B cell (primary cell): ENCODE results near the gene BLTP2. TPM values are rescaled to one million over a fixed set of nuclear protein-coding genes. Genes with fewer than 3 reads are reported as not detected.
"Not testable (repeated sequence)": the region's sequence is repeated elsewhere in the genome, so short reads cannot be mapped to it uniquely, and the experiment has no call there.

Experiments
- ATAC-seq: fragments of 200-7000 bp; cut with Tn5 transposase; one replicate; pipeline ENCODE4 v1.10.0; 2021; ENCODE audit warnings: low read depth, mild to moderate bottlenecking, moderate number of reproducible peaks, moderate library complexity
- CTCF ChIA-PET: fragments of 350-600 bp; sonication (Branson Sonifier 250); formaldehyde crosslinking; loops from one replicate; lab custom pipeline; 2021; ENCODE audit warnings: antibody characterized with exemption, inconsistent platforms; lab: Charles Lee
- POLR2A ChIA-PET: fragments of 350-600 bp; sonication (Branson Sonifier 250); formaldehyde crosslinking; loops from one replicate; lab custom pipeline; 2021; ENCODE audit warnings: antibody characterized with exemption; lab: Charles Lee
- DNase-seq: peaks from one replicate; pipeline ENCODE4 v3.0.0; 2013
- H2AFZ ChIP-seq: 2 replicates; pipeline ENCODE4 v1.6.1; 2012; ENCODE audit warnings: mild to moderate bottlenecking, low read depth, low read length; ENCODE audit not compliant: insufficient read depth, poor library complexity, severe bottlenecking
- H3K27ac ChIP-seq, 2 donors: 1 replicate in 1 of 2; 2 replicates in 1 of 2; pipeline ENCODE4 v1.5.1; 2012 to 2013; ENCODE audit warnings: low read length in 2 of 2, mild to moderate bottlenecking in 2 of 2, moderate library complexity in 1 of 2
- H3K27me3 ChIP-seq, 4 experiments: fragments of 200-600 bp in 1 of 4; sonication (generic) in 1 of 4; replicated peaks in 1 of 4; 1 replicate in 2 of 4; 2 replicates in 2 of 4; pipeline versions ENCODE4 v1.6.1 to v1.7.0; 2013 to 2016; ENCODE audit warnings: low read length in 3 of 4, mild to moderate bottlenecking in 2 of 4, mixed read lengths in 1 of 4, moderate library complexity in 1 of 4; ENCODE audit not compliant: insufficient read depth in 4 of 4, control insufficient read depth in 3 of 4; ENCODE audit errors: control extremely low read depth in 1 of 4
- H3K36me3 ChIP-seq, 2 experiments: replicated peaks in 1 of 2; 1 replicate in 1 of 2; 2 replicates in 1 of 2; pipeline versions ENCODE4 v1.6.1 to v1.7.1; 2013; ENCODE audit warnings: low read length in 1 of 2; ENCODE audit not compliant: insufficient read depth in 2 of 2, control insufficient read depth in 1 of 2; ENCODE audit errors: control extremely low read depth in 1 of 2, extremely low read depth in 1 of 2
- H3K4me1 ChIP-seq, 2 donors: fragments of 200-600 bp in 1 of 2; sonication (generic) in 1 of 2; 1 replicate in 1 of 2; 2 replicates in 1 of 2; pipeline versions ENCODE4 v1.5.1 to v1.6.1; 2013 to 2017; ENCODE audit warnings: low read length in 2 of 2; ENCODE audit not compliant: control insufficient read depth in 2 of 2, insufficient read depth in 2 of 2
- H3K4me2 ChIP-seq: replicated peaks from 2 replicates; pipeline ENCODE3; 2012; ENCODE audit warnings: mild to moderate bottlenecking, low read depth, low read length; ENCODE audit not compliant: poor library complexity, severe bottlenecking
- H3K4me3 ChIP-seq, 5 experiments: fragments of 200-600 bp in 1 of 5; sonication (generic) in 1 of 5; 1 replicate in 3 of 5; 2 replicates in 2 of 5; pipeline versions ENCODE4 v1.5.1 to v1.7.0; 2011 to 2016; ENCODE audit warnings: low read length in 4 of 5, mild to moderate bottlenecking in 4 of 5, low read depth in 2 of 5, control low read depth in 1 of 5, moderate library complexity in 1 of 5; ENCODE audit not compliant: insufficient read depth in 1 of 5; ENCODE audit errors: control extremely low read depth in 1 of 5, extremely low read depth in 1 of 5
- H3K79me2 ChIP-seq: fragments of 200-600 bp; sonication (generic); one replicate; pipeline ENCODE4 v1.6.0; 2016; ENCODE audit warnings: low read length; ENCODE audit not compliant: control insufficient read depth, insufficient read depth
- H3K9ac ChIP-seq: fragments of 200-600 bp; sonication (generic); 2 replicates; pipeline ENCODE4 v1.6.1; 2017; ENCODE audit warnings: mild to moderate bottlenecking, low read length, moderate library complexity
- H3K9me3 ChIP-seq, 3 donors: one replicate each; pipeline versions ENCODE4 v1.6.1 to v1.7.1; 2013; ENCODE audit warnings: low read length in 2 of 3; ENCODE audit not compliant: control insufficient read depth in 2 of 3, insufficient read depth in 1 of 3; ENCODE audit errors: control extremely low read depth in 1 of 3
- H4K20me1 ChIP-seq: 2 replicates; pipeline ENCODE4 v1.6.0; 2012; ENCODE audit warnings: mild to moderate bottlenecking, low read length; ENCODE audit not compliant: insufficient read depth, control insufficient read depth, poor library complexity, severe bottlenecking
- H3K27ac Mint-ChIP-seq: one replicate; pipeline ENCODE4 v1.8.0; 2021; ENCODE audit warnings: mixed read lengths
- H3K27me3 Mint-ChIP-seq: one replicate; pipeline ENCODE4 v1.8.0; 2021; ENCODE audit warnings: mixed read lengths
- H3K4me1 Mint-ChIP-seq: one replicate; pipeline ENCODE4 v1.8.0; 2021; ENCODE audit warnings: mixed read lengths
- H3K4me3 Mint-ChIP-seq: one replicate; pipeline ENCODE4 v1.8.0; 2021; ENCODE audit warnings: mixed read lengths
- H3K9me3 Mint-ChIP-seq: one replicate; pipeline ENCODE4 v1.8.0; 2022; ENCODE audit warnings: mixed read lengths; ENCODE audit not compliant: insufficient read depth
- CTCF ChIP-seq: fragments of 200-600 bp; IDR thresholded peaks from one replicate; pipeline ENCODE4 v1.8.0; 2022; ENCODE audit warnings: antibody characterized with exemption, mild to moderate bottlenecking
- EZH2 ChIP-seq: IDR thresholded peaks from 2 replicates; pipeline ENCODE4 v1.6.1; 2012; ENCODE audit warnings: borderline replicate concordance, low read depth, mild to moderate bottlenecking, moderate library complexity, low read length; ENCODE audit not compliant: insufficient read depth, poor library complexity, severe bottlenecking
- WGBS: methylation state at CpG from one replicate; pipeline ENCODE4 v1.1.5; 2013; ENCODE audit warnings: missing lambda C conversion rate; ENCODE audit not compliant: insufficient coverage; 5-methylcytosine and 5-hydroxymethylcytosine counted together
- intact Hi-C: fragments of 100-400 bp; cut with micrococcal nuclease; formaldehyde crosslinking; loops from one replicate; pipeline ENCODE4 v1.10.0; 2022
- polyA plus RNA-seq: library from polyadenylated mRNA; depleted of rRNA; stranded (reverse); fragments of >200 nt; gene quantifications from 2 replicates; pipeline ENCODE4 v1.2.3, GENCODE V29; 2012
- total RNA-seq, 2 donors: library from RNA; stranded (reverse); fragments of 120-200 nt in 1 of 2; gene quantifications; 1 replicate in 1 of 2; 2 replicates in 1 of 2; pipeline versions ENCODE4 v1.2.3 to v1.2.4, GENCODE V29; 2013 to 2022

Gene BLTP2
- total and polyA plus RNA-seq, 2 donors (not counting 1 experiment from before 2014, with no cell fraction given): 45.9 to 156 TPM

- TF ChIP-seq CTCF (no peak), EZH2 (no peak)
- Histone ChIP-seq H3K4me2 (no peak overlapping the region), H3K36me3 (peaks cover 0 to 38% of the 10 kb centered on the region in 2 experiments), H3K27ac (no peak overlapping the region), H3K4me3 (no peak overlapping the region), H3K79me2 (no peaks in the 10 kb centered on the region), H3K9me3 (no peaks in the 10 kb centered on the region), H4K20me1 (no peaks in the 10 kb centered on the region), H3K27me3 (no peaks in the 10 kb centered on the region), H3K4me1 (peaks cover 18 to 27% of the 10 kb centered on the region in 2 donors), H2AFZ (no peak overlapping the region), H3K9ac (no peak overlapping the region)
- H3K4me1 Mint-ChIP-seq: peaks cover 30% of the 10 kb centered on the region
- no peak overlapping the region for H3K4me3 Mint-ChIP-seq
- ChIA-PET CTCF (interaction anchor here (1.0 to 15.2 kb wide), 6 partner anchors 11 to 113 kb away, joined by 3 to 220 read pairs (median 4); no protein-coding TSS in a partner anchor), POLR2A (interaction anchor here (0.6 to 0.7 kb wide), 2 partner anchors 19 to 339 kb away, joined by 3 to 4 read pairs; no protein-coding TSS in a partner anchor)
- intact Hi-C loops: no loop called here
- H3K9me3 Mint-ChIP-seq: no peaks in the 10 kb centered on the region
- DNase-seq: no peak
- ATAC-seq: no peak
- H3K27ac Mint-ChIP-seq: no peak overlapping the region
- 97% methylated on average over 8 of the region's 8 CpGs for WGBS
- H3K27me3 Mint-ChIP-seq: no peaks in the 10 kb centered on the region
Measured at GRCh38 chr17:28610376-28610775, 34.6 kb downstream of the BLTP2 start.

DNA sequence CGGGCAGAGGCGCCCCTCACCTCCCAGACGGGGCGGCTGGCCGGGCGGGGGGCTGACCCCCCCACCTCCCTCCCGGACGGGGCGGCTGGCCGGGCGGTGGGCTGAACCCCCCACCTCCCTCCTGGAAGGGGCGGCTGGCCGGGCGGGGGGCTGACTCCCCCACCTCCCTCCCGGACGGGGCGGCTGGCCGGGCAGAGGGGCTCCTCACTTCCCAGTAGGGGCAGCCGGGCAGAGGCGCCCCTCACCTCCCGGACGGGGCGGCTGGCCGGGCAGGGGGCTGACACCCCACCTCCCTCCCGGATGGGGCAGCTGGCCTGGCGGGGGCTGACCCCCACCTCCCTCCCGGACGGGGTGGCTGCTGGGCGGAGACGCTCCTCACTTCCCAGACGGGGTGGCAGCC lies 40.9 kb downstream of the BLTP2 start:
- H3K9me3 ChIP-seq, ATAC-seq, H3K36me3 ChIP-seq, CTCF ChIA-PET, intact Hi-C loops, H3K4me1 Mint-ChIP-seq, H3K27ac Mint-ChIP-seq, H3K9me3 Mint-ChIP-seq, H3K4me3 Mint-ChIP-seq, POLR2A ChIA-PET, H3K27me3 Mint-ChIP-seq, H3K27me3 ChIP-seq, H3K4me1 ChIP-seq, H3K4me3 ChIP-seq, H2AFZ ChIP-seq, H3K9ac ChIP-seq, H3K79me2 ChIP-seq, H3K4me2 ChIP-seq, H3K27ac ChIP-seq, DNase-seq, H4K20me1 ChIP-seq: not testable (repeated sequence)
- WGBS: 100% methylated on average over 2 of the region's 31 CpGs
